ENCODE measurements around the gene APBA2.

APBA2 gene

DNA sequence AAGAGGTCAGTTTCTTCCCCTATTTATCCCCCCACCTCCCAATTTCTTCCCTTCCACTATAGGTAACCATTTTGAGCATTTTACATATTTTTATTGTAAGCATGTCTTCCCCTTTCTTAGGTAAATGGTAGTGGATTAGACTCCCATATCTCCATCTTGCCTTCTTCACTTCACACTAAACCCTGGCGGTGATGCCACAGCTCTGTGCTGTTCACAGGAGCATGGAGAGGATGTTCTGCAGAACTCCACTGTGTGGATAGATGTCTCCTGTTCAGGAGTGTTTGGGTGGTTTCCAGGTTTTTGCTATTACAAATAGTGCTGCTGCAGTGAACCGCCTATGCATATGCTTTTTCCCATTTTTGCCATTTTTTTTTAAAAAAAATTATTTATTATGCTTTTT is 201.1 kb downstream of the APBA2 start:
- DNase-seq (ENCODE audit: low spot score) = no peak

DNA sequence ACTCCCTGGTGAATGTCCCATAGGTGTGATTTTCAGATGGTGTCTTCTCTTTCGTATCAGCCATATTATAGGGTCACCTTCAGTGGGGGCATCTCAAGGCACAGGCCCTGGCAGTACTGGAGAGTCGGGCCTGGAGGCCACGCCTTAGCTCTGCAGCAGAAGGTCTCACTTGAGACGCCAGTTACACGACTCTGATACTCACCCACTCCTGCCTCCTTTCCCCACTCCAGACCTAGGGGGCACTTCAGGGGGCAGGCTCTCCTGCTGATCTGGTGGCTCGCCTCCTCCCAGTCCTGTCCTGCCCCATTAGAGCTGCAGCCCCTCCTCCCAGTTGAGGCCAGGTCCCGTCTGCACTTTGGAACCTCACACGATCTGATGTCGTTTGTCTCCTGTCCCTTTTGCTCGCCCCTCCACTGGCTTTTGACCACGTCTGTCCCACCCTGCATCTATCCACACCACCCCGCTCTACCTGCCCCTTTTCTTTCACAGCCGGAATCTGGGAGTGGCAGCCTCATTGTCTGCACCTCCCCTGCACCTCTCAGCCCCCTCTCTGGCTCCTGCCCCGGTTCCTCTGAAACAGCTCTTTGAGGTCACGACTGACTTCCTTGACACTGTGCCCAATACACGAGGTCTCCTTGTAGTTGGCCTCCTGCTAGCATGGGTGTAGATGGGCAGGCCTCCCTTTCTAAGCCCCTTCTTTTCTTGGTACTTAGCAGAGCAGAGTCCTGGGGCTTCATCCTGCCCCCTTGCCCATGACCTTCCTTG is 201.9 kb downstream of the APBA2 start:
- DNase-seq (ENCODE audit: low spot score) = no peak

DNA sequence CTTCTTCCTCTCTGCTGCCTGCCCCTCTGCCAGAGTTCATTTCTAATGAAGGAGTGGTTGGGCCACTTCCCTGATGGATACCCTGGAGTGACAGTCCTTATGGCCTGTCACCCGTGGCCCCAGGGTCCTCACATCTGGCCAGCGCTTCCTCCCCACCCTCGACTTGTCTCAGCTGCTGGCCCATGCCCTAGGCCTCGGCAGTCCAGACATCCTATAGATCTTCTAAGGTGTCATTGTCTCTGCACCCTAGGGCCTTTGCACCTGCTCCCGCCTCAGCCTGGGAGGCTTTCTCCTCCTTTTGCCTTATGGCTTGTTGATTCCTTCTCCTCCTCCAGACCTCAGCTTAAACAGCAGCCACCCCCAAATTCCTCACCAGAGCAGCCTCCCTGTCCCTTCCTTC is 202.9 kb downstream of the APBA2 start:
- no peak for DNase-seq (ENCODE audit: low spot score)

DNA sequence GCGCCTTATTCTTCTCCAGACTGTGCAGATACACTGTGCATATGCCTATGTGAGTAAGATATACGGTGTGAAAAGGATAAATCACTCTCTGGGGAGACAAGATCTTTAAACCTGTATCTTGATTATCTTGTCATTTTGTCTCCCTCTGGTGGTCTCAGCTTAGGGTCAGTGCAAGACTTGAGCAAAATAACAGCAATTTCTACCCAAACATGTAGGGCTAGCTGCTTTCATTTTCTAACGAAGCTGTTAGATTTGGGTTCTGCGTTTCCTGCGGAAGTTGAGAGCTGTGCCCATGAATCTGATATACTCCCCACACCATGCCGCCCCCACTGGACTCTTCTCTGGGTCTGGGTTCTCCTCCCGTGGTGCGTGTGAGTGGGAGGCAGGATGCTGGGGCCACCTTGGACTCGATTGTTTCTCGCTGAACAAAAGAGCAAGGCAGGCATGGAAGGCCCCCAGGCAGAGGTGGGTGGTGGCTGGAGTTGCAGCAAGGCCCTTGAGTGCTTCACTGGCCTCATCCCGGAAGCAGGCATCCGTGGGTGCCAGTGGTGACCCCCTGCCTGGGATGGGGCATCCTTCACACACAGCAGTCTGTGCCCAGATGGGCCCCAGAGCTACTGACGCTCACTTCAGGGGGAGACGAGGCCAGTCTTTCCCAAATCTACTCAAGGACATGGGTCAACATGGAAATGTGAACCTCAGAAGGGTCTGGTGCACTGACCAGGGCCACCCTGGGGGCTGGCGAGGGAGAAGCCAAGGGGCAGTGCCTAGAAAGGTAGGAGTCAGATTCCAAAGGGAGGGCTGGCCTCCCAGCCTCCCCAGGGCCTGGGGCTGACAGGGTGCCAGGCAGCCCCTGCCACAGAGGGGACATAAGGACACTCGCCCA is 204.2 kb downstream of the APBA2 start:
- no peak for DNase-seq (ENCODE audit: low spot score)

DNA sequence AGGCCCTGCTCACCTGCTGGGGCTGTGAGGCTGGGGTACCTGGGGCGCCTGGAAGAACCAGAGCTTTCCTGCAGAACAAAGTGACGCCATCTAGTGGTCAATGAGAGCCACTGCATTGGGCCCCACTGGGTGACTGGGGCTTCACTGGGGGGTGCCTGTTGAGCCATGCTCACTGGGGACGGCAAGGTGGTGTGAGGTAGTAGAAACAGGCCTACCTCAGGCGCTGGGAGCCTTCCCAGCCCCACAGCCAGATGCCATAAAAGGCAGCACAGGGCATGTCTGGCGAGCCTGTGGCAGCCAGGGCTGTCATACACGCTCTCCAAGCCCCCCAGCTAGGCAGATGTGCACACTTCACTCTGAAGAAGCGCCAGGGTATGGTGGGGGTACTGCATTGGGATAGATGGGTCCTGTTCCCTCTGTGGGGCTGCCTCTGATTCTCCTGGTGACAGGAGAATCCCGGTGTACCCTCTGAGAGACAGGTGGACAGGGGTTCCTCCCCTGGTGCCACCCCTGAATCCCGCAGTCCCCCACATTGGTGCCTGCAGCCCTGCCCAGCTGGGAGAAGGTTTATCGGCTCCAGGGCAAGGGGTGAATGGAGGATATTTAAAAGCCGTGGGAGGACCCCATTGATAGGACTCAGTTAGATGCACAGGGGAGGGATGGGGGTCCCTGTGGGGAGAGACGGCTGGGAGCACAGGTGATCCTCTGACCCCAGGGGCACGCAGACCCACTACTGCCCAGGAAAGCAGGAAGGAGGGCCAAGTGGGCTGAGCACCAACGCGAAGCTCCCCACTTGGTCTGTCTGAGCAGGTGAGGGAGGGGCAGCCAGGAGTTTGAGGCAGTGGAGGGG is 205.1 kb downstream of the APBA2 start:
- DNase-seq (ENCODE audit: low spot score) = peak; percentile 78

DNA sequence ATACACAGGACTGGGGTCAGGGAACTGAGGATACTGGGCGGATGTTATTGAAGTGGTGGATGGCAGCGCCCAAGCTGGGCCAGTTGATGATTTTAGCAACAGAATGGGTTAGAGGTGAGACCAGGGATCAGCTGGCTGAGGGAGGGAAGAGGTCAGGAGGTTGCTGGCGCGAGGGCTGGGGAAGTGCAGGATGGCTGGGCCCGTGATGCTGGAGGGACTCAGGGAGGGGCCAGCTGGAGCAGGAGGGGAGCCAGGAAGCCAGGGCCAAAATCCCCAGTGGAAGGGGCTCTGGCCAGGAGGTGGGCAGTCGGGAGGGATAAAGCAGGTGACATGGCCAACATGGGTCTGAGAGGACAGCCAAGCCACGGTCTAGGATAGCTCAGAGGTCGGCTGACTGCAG is 205.9 kb downstream of the APBA2 start:
- no peak for DNase-seq (ENCODE audit: low spot score)

DNA sequence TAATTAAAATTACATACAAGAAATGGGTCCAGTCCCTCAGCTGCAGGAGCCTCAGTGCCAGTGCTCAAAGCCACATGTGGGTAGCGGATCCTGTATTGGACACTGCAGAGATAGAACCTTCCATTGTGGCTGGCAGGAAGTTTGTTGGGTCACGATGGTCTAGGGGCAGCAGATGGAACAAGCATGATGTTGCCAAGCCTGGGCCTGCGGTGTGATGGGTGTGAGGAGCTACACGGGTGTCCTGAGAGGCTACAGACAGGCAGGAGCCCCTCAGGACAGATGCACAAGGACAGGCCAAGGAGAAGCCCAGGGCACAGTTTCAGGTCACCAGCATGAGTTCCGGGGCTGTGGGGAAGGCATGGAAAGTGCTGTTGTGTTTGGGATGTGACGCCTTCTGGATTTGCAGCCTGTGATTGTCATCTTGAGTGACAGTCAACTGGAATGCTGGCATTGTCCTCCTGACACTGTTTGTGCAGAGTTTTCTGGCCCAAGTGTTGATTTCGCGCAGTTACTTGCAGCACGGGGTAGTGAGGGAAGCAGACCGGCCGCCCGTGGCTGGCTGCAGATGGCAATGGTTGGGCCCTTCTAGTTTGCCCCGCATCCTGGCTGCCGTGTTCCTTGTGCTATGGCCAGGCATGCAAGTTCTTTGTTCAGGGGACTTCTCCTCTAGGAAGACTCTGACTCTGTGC is 206.7 kb downstream of the APBA2 start:
- DNase-seq (ENCODE audit: low spot score) = no peak

DNA sequence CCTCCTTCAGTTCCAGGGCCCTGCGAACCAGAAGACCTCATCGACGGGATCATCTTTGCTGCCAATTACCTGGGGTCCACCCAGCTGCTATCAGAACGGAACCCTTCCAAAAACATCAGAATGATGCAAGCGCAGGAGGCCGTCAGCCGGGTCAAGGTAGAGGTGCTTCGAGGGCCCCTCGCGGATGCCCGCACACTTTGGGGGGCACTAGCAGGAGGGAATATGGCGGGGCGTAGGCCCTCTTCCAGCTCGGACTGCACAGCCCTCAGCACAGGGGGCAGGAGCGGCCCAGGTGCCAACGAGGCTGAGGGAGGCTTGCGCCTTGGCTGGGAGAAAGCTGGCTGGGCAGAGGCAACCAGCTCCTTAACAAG is 207.3 kb downstream of the APBA2 start:
- no peak for DNase-seq (ENCODE audit: low spot score)

DNA sequence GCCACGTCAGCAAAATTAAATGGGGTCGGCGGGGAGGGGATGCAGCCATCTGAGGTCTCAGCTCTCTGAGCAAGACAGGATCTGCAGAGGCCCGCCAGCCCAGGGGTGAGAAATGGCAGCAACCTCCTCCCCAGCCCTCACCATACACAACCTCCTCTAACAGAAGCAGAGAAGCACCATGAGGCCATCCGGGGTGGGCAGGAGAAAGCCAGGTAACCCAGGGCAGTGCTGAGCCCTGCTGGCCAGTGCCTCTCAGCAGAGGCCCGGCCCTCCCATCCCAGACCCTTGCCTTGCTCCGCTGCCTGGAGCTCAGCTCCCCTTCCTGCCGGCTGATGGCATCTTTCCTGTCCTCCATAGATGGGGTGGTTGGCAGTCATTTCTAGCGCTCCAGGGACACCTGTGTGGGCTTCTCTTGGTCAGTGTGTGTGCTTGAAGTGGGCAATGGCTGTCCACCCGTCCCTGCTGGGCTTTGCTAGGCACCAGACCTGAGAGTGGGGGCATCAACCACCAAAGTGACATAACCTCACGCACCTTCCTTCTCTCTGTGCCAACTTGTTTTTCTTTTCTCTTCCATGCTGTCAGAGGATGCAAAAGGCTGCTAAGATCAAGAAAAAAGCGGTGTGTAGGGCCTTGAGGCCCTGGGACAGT is 208.0 kb downstream of the APBA2 start:
- DNase-seq (ENCODE audit: low spot score) = no peak

DNA sequence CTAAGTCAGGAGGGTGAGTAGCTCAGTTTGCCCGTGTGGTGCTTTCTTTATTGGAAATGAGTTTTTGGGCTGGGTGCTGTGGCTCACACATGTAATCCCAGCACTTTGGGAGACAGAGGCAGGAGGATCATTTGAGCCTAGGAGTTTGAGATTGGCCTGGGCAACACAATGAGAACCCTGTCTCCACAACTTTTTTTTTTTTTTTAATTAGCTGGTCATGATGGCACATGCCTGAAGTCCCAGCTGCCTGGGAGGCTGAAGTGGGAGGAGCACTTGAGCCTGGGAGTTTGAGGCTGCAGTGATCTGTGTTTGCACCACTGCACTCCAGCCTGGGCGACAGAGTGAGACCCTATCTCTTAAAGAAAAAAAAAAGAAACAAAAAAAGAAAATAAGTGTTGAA is 208.9 kb downstream of the APBA2 start:
- DNase-seq (ENCODE audit: low spot score) = no peak

DNA sequence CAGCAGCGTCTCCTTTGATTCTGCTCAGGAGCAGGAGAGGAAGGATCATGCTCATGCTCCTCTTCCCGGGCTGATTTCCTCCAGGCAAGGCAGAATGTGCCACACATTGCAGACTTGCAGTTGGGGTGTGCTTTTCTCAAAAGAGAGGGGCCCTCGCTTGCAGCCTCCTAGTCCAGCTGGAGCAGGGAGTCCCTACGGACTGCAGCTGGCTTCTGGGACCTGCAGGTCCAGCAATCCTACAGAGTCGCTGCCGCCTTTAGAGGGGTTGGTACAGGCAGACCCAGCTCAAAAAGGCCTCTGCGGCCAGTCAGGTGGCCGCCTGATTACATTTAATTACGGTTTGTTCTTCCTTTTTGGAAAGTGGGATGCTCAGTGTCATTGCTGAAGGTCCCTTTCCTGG is 210.0 kb downstream of the APBA2 start:
- DNase-seq (ENCODE audit: low spot score) = no peak

DNA sequence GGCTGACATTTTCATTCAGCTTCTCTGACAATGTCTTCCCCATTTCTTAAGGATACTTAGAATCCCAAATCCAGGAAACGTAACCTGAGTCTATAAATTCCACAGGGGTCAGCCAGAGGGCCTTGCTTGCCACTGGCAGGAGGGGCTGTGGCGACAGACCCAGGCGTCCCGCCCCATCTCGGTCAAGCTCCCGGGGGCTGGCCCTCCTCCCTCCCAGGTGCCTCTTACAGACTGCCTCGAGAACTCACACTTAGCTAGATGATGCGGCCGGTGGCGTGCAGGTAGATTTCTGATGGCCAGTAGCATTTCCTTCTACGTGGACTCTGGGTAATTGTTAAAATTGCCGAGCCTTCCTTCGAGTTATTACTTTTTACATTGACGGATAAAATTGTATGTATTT is 211.4 kb downstream of the APBA2 start:
- no peak for DNase-seq (ENCODE audit: low spot score)

DNA sequence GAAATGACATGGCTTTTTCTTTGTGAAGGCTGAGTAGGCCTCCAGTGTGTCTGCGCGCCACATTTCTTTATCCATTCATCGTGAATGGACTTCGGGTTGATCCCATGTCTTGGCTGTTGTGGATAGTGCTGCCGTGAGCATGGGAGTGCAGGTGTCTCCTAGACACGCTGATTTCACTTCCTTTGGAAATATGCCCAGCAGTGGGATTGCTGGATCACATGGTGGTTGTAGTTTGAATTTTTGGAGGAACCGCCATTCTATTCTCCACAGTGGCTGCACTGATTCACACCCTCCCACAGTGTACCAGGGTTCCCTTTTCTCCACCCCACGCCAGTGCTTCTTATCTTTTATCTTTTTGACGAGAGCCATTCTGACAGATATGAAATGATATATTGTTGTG is 212.2 kb downstream of the APBA2 start:
- DNase-seq (ENCODE audit: low spot score) = no peak

DNA sequence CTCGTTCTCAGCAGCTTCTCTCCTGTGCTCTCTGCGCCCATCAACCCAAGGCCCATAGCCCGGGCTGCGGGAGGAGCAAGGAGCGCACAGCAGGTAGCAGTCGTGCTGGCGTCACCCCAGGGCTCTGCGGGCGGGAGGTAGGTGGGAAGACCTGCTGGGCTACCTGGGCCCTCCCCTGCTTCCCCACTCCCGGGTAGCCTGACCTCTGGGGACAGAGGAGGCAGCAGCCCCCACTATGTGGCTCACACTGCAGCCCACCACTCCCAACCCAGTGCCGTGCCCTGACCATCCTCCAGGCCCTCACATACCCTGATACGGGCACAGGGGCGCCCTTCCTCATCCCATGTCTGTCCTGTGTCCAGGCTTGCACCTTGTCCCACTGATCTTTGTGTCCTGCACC is 212.9 kb downstream of the APBA2 start:
- no peak for DNase-seq (ENCODE audit: low spot score)

DNA sequence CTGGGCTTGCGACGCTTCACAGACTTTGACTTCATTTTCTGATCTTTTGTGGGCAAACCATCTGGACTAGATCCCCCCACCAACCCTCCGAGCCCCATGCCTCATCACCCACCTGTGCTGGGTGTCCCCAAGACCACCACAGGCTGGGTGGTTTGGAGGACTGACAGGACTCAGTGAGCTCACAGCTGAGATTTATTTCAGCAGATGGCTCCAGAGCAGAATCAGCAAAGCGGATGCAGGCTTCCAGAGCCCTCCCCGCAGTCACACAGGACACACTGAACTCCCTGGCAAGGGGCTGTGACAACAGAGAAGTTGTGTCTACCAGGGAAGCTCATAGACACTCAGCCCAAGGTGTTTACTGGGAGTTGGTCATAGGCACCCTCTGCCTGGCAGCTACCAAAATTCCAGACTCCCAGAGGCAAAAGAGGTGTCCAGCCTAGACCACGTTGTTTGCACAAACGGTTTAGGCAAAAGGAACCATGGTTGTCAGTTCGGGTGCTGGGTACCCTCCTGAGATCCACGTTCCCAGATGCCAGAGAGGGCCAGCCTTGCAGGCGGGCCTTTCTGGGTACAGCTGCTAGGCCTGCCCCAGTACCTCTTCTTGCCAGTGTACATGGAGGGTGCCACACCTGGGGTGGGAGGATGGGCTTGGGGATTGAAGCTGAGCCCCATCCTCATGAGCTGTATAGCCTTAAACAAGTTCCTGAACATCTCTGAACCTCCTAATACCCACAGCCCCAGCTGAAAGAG is 213.5 kb downstream of the APBA2 start:
- DNase-seq (ENCODE audit: low spot score) = no peak

DNA sequence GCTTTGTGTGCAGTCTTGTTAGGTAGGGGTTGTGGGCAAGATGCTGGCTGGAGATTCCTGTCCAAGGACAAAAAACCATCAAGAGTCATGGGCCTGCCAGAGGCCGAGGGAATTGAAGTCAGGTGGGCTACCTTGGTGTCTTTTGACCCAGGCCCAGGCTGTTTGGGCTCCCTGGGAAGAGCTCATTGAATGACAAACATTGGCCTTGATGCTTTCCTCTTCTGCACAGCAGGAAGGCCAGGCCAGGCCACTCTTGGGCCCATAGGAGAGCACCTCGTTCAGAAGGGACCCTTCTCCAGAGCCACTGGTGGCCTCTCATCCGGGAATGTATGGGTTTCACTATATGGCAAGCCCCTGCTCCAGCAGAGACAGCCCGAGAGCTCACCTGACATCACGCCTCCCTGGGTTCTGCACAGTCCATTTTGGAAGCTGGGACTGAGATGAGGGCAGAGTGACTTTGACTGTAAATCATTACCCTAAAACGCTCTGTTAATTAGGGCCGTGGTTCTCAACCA is 214.8 kb downstream of the APBA2 start:
- DNase-seq (ENCODE audit: low spot score) = no peak

DNA sequence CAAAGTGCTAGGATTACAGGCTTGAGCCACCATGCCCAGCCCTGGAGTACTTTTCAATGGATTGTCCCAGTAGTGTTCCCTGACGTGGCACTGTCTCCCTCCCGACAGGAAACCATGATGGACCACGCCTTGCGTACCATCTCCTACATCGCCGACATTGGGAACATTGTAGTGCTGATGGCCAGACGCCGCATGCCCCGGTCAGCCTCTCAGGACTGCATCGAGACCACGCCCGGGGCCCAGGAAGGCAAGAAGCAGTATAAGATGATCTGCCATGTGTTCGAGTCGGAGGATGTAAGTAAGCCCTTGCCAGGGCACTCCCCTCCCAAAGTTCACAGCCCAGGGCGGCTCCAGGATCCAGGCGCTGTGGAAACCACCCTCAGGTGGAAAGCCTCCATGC is 215.7 kb downstream of the APBA2 start:
- DNase-seq (ENCODE audit: low spot score) = no peak

DNA sequence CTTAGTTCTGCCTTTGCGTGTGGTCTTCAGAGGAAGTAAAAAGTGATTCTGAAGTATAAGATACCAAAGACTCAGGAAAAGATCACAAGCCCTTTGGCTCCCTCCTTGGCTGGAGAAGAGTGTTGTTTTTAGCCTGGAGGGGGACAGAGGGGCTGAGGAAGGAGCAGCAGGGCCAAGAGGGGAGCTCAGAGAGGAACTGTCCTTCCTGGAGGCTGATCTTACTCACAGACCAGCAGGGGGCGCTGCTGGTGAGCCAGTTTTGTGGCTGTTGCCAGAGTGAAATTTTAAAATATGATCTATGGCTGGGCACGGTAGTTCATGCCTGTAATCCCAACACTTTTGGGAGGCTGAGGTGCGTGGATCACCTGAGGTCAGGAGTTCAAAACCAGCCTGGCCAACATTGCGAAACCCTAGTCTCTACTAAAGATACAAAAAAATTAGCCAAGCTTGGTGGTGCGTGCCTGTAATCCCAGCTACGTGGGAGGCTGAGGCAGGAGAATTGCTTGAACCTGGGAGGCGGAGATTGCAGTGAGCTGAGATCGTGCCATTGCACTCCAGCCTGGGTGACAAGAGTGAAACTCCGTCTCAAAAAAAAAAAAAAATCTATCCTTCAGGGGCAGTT is 216.5 kb downstream of the APBA2 start:
- DNase-seq (ENCODE audit: low spot score) = peak; percentile 78

DNA sequence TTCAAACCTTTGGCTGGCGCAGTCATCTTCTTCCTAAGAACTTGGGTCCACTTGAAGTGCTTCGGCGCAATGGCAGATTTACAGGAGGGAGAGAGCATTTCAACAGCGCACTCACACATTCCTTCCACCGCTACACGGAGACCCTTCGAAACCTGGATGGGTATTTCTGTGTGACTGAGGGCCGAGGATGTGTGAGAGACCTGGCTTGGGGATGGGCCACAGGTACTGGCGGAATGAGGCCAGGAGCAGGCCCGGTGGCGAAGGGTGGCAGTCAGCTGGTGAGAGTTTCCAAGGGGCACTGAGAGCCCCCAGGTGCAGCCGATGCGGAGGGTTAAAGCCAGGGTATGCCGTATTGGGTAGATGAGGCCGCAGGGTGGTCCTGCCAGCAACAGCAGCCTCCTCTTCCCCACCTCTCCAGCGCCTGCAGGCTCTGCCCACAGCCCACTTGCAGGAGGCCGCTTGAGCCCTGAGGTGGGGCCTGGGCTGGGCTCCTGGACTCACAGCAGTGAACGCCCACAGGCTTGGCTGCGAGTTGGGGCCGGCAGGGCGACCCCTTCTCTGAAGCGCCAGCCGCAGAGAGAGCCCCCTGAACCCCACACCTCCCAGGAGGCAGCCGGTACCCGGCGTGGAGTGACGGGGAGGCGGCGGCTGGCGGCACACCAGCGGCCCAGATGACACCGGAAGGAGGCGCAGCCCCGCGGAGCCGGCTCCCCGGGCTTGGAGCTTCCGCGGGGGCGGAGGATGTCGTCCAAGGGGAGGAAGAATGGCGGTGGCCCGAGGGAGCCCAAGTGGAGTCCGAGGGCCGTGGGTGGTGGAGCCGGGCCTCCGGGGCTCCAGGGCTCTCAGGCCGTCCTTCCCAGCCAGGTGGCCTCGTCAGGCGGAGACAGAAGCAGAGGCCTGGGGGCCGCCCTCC is 217.4 kb downstream of the APBA2 start:
- DNase-seq (ENCODE audit: low spot score) = no peak
